GM23248 (cell line): ENCODE measurements around the gene CCNA1.

Experiments
- EZH2 ChIP-seq: fragments of 200-600 bp; sonication (generic); IDR thresholded peaks from 2 replicates; pipeline ENCODE4 v1.6.1; 2018; ENCODE audit warnings: antibody characterized with exemption, mild to moderate bottlenecking; ENCODE audit not compliant: insufficient read depth, poor library complexity, severe bottlenecking
- EZH2phosphoT487 ChIP-seq: fragments of 200-600 bp; sonication (generic); IDR thresholded peaks from 2 replicates; pipeline ENCODE4 v1.6.1; 2018; ENCODE audit warnings: antibody characterized with exemption, moderate library complexity, mild to moderate bottlenecking, low read depth; ENCODE audit not compliant: insufficient read depth

GRCh38 chr13:36431204-36432105, 840 bp upstream of the CCNA1 start:
- TF ChIP-seq EZH2 (peak; percentile 80), EZH2phosphoT487 (peak; percentile 73; the same call in 1 of the 2 replicates)
